Natural killer cell (primary cell): ENCODE data around the gene BEST4. TPM values are rescaled to one million over a fixed set of nuclear protein-coding genes. Genes with fewer than 3 reads are reported as not detected.

Experiments used
- ATAC-seq, 3 donors: fragments of 150-1000 bp in 2 of 3; fragments of 200-7000 bp in 1 of 3; cut with Tn5 transposase; 1 replicate in 1 of 3; 2 replicates in 2 of 3; pipeline ENCODE4 v1.10.0; 2021; ENCODE audit warnings: mild to moderate bottlenecking in 2 of 3, moderate library complexity in 2 of 3
- DNase-seq, 2 donors: peaks; one replicate each; pipeline versions ENCODE4 v3.0.0 to v3.0.0-alpha.2; 2013 to 2021; ENCODE audit warnings: mixed read lengths in 1 of 2
- H3K27ac ChIP-seq: one replicate; pipeline ENCODE4 v1.5.1; 2013; ENCODE audit warnings: mild to moderate bottlenecking, low read length
- H3K27me3 ChIP-seq: one replicate; pipeline ENCODE4 v1.6.1; 2013; ENCODE audit warnings: low read length; ENCODE audit not compliant: control insufficient read depth, insufficient read depth
- H3K36me3 ChIP-seq: one replicate; pipeline ENCODE4 v1.6.1; 2013; ENCODE audit warnings: low read length; ENCODE audit not compliant: control insufficient read depth, insufficient read depth
- H3K4me1 ChIP-seq: one replicate; pipeline ENCODE4 v1.6.1; 2013; ENCODE audit warnings: low read length; ENCODE audit not compliant: control insufficient read depth, insufficient read depth
- H3K4me3 ChIP-seq: one replicate; pipeline ENCODE4 v1.5.1; 2013; ENCODE audit warnings: low read length
- H3K9me3 ChIP-seq: one replicate; pipeline ENCODE4 v1.6.1; 2013; ENCODE audit warnings: low read length; ENCODE audit not compliant: control insufficient read depth, insufficient read depth
- H3K27ac Mint-ChIP-seq, 2 donors: one replicate each; pipeline ENCODE4 v1.8.0; 2022; ENCODE audit warnings: mild to moderate bottlenecking in 2 of 2, mixed read lengths in 2 of 2, moderate library complexity in 1 of 2
- H3K27me3 Mint-ChIP-seq, 2 donors: one replicate each; pipeline ENCODE4 v1.8.0; 2022; ENCODE audit warnings: low read depth in 2 of 2, mixed read lengths in 2 of 2
- H3K36me3 Mint-ChIP-seq: one replicate; pipeline ENCODE4 v1.8.0; 2022; ENCODE audit warnings: mixed read lengths
- H3K4me1 Mint-ChIP-seq, 2 donors: one replicate each; pipeline ENCODE4 v1.8.0; 2022; ENCODE audit warnings: mixed read lengths in 2 of 2
- H3K4me3 Mint-ChIP-seq: one replicate; pipeline ENCODE4 v1.8.0; 2022; ENCODE audit warnings: mild to moderate bottlenecking, moderate library complexity, mixed read lengths
- H3K9me3 Mint-ChIP-seq, 2 donors: one replicate each; pipeline ENCODE4 v1.8.0; 2022; ENCODE audit warnings: mixed read lengths in 2 of 2
- WGBS: methylation state at CpG from one replicate; pipeline ENCODE4 v1.1.7; 2013; ENCODE audit warnings: missing lambda C conversion rate; ENCODE audit not compliant: insufficient coverage; 5-methylcytosine and 5-hydroxymethylcytosine counted together
- intact Hi-C: fragments of 100-400 bp; cut with micrococcal nuclease; formaldehyde crosslinking; loops from one replicate; pipeline ENCODE4 v1.14.2; 2022
- total RNA-seq, 4 donors: library from RNA; stranded (reverse); fragments of 120-200 nt in 1 of 4; gene quantifications; one replicate each; pipeline versions ENCODE4 v1.2.3 to v1.2.4, GENCODE V29; 2013 to 2022
- TF ChIP-seq, protein P1 (sequence below): fragments of 200-600 bp; IDR thresholded peaks from one replicate; pipeline ENCODE4 v1.8.0; 2022; ENCODE audit warnings: antibody characterized with exemption

The BEST4 gene
- total RNA-seq, 3 donors from 2014 or later (not counting 1 experiment from before 2014, with no cell fraction given) = 0.18 to 0.33 (median 0.28) TPM

DNA sequence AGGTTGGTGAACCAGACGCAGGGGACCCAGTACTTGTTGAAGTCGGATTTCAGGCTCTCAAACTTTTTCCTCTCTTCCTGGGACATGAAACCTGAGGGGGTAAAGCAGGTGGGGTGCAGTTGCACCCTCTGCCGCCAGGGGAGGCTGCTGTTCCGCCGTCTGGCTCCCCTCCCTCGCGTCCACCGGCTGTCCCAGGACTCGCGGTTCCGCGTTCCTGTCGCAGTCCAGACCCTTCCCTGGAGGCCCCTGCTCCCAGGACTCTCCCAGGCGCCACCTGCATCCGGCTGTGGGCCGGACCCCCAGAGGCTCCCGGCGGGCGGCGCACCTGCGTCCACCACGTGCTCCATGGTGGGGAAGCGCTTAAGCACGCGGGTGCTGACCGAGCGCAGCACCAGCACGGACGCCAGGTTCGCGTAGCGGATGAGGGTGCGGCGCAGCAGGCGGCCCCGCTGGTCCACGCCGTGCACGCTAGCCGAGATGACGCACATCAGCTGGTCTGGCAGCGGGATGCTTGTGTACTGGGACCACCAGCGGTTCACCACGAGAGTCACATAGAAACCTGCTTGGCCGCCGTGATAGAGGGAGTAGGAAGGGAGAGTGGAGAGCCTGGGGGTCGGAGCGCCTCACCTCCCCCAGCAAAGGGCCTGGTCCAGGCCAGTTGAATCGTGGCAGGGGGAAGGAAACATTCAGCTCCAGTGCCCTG lies 1.7 kb downstream of the BEST4 start:
- H3K27ac ChIP-seq = peak overlapping the region; percentile 20
- H3K4me3 ChIP-seq = peak overlapping the region; percentile 49
- H3K4me1 Mint-ChIP-seq = peaks cover 21 to 26% of the 10 kb centered on the region in 2 donors
- peaks cover 2% of the 10 kb centered on the region for H3K36me3 ChIP-seq
- peak overlapping the region; percentile 62 to 80 for H3K27ac Mint-ChIP-seq
- TF ChIP-seq, protein P1, sequence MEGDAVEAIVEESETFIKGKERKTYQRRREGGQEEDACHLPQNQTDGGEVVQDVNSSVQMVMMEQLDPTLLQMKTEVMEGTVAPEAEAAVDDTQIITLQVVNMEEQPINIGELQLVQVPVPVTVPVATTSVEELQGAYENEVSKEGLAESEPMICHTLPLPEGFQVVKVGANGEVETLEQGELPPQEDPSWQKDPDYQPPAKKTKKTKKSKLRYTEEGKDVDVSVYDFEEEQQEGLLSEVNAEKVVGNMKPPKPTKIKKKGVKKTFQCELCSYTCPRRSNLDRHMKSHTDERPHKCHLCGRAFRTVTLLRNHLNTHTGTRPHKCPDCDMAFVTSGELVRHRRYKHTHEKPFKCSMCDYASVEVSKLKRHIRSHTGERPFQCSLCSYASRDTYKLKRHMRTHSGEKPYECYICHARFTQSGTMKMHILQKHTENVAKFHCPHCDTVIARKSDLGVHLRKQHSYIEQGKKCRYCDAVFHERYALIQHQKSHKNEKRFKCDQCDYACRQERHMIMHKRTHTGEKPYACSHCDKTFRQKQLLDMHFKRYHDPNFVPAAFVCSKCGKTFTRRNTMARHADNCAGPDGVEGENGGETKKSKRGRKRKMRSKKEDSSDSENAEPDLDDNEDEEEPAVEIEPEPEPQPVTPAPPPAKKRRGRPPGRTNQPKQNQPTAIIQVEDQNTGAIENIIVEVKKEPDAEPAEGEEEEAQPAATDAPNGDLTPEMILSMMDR = peak; percentile 99
- peak overlapping the region; percentile 75 for H3K4me3 Mint-ChIP-seq
- H3K36me3 Mint-ChIP-seq = no peaks in the 10 kb centered on the region
- H3K9me3 ChIP-seq = no peaks in the 10 kb centered on the region
- no peaks in the 10 kb centered on the region for H3K9me3 Mint-ChIP-seq
- intact Hi-C loops = loop anchor here (1.0 to 5.0 kb wide), 2 partner anchors 33 to 51 kb away; no protein-coding TSS in a partner anchor
- DNase-seq (peak; percentile 74 to 91), ATAC-seq (peak; percentile 81 to 89 (median 82))
- WGBS = 4% methylated on average over 49 of the region's 49 CpGs
- no peaks in the 10 kb centered on the region for H3K27me3 ChIP-seq
- no peaks in the 10 kb centered on the region for H3K27me3 Mint-ChIP-seq
- peaks cover 31% of the 10 kb centered on the region for H3K4me1 ChIP-seq

- Mint-ChIP-seq H3K9me3 (no peaks in the 10 kb centered on the region), H3K4me1 (peaks cover 21 to 26% of the 10 kb centered on the region in 2 donors), H3K27me3 (no peaks in the 10 kb centered on the region), H3K27ac (peak overlapping the region; percentile 62 to 80), H3K4me3 (peak overlapping the region; percentile 75), H3K36me3 (no peaks in the 10 kb centered on the region)
- peak overlapping the region; percentile 49 for H3K4me3 ChIP-seq
- DNase-seq (peak in 1 of 2 donors; percentile 23), ATAC-seq (no peak)
- intact Hi-C loops = loop anchor here (1.0 to 5.0 kb wide), 2 partner anchors 34 to 52 kb away; no protein-coding TSS in a partner anchor
- TF ChIP-seq, protein P1 = no peak
- WGBS = 22% methylated on average over 10 of the region's 11 CpGs
- peak overlapping the region; percentile 20 for H3K27ac ChIP-seq
- H3K36me3 ChIP-seq = peaks cover 6% of the 10 kb centered on the region
- no peaks in the 10 kb centered on the region for H3K9me3 ChIP-seq
- no peaks in the 10 kb centered on the region for H3K27me3 ChIP-seq
- H3K4me1 ChIP-seq = peaks cover 31% of the 10 kb centered on the region
Observed at GRCh38 chr1:44785501-44786137, 2.4 kb downstream of the BEST4 start.

DNA sequence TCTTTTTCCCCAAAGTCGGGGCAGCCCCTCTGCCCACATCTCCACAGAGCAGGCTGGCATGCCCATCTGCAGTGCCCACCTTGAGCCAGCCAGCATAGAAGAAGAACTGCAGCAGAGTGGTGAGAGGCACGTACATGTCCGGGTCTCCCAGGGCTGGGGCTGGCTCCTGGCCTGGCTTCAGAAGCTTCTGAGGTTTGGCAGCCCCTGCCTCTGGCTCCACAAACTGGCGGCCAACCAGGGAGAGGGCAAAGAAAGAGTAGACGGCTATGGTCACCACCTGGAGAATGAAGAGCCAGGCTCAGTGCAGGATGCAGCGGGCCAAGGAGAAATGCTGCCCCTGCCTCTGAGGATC lies 3.0 kb downstream of the BEST4 start:
- Histone ChIP-seq H3K4me1 (peaks cover 31% of the 10 kb centered on the region), H3K9me3 (no peaks in the 10 kb centered on the region), H3K36me3 (peaks cover 6% of the 10 kb centered on the region), H3K4me3 (no peak overlapping the region), H3K27me3 (no peaks in the 10 kb centered on the region), H3K27ac (no peak overlapping the region)
- WGBS = 88% methylated on average over 6 of the region's 6 CpGs
- Mint-ChIP-seq H3K27me3 (no peaks in the 10 kb centered on the region), H3K4me3 (peak overlapping the region; percentile 75), H3K36me3 (no peaks in the 10 kb centered on the region), H3K9me3 (no peaks in the 10 kb centered on the region), H3K4me1 (peaks cover 21 to 26% of the 10 kb centered on the region in 2 donors), H3K27ac (peak overlapping the region; percentile 62 to 80)
- ATAC-seq (no peak), DNase-seq (no peak)
- intact Hi-C loops = loop anchor here (5.0 kb wide), 1 partner anchor 52 kb away; no protein-coding TSS in a partner anchor
- TF ChIP-seq, protein P1 = no peak
